Measurements from ENCODE around the gene SPATA16. TPM values are rescaled to one million over a fixed set of nuclear protein-coding genes. Genes with fewer than 3 reads are reported as not detected.

Gene SPATA16
- total and polyA plus RNA-seq, 7 donors, result not detected

DNA sequence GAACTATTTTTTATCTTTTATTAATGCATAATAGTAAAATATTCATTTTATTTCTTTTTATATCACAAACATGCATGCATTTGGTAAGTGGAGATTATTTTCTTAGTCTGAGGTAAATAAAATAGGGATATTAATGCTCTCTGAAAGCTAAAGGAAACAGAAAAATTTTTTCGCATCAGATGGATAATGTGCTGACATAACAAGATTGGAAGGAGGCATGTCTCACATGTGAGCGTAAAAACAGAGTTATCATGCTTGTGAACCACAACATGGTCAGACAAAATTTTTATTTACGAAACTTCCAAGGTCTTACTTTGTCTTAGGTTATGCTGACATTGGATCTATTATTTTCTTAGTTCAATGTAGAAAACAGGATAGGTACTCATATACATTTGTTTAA is 166.1 kb downstream of the SPATA16 start:
- H3K27ac ChIP-seq, result no peak overlapping the region
- DNase-seq, result no peak
- WGBS, 2 donors, result 88 to 93% methylated on average over 3 of the region's 3 CpGs
- H3K4me3 ChIP-seq, result no peak overlapping the region
- TF ChIP-seq POLR2A (IDR thresholded peaks at IDR 0.05), result no peak
- TF ChIP-seq EP300 (IDR thresholded peaks at IDR 0.05), result no peak
- TF ChIP-seq, protein P1, sequence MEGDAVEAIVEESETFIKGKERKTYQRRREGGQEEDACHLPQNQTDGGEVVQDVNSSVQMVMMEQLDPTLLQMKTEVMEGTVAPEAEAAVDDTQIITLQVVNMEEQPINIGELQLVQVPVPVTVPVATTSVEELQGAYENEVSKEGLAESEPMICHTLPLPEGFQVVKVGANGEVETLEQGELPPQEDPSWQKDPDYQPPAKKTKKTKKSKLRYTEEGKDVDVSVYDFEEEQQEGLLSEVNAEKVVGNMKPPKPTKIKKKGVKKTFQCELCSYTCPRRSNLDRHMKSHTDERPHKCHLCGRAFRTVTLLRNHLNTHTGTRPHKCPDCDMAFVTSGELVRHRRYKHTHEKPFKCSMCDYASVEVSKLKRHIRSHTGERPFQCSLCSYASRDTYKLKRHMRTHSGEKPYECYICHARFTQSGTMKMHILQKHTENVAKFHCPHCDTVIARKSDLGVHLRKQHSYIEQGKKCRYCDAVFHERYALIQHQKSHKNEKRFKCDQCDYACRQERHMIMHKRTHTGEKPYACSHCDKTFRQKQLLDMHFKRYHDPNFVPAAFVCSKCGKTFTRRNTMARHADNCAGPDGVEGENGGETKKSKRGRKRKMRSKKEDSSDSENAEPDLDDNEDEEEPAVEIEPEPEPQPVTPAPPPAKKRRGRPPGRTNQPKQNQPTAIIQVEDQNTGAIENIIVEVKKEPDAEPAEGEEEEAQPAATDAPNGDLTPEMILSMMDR (IDR thresholded peaks at IDR 0.05), result no peak
- no peak for TF ChIP-seq POLR2AphosphoS5 (IDR thresholded peaks at IDR 0.05)
- H3K36me3 ChIP-seq, result no peaks in the 10 kb centered on the region
- H3K27me3 ChIP-seq, result no peaks in the 10 kb centered on the region
- no peaks in the 10 kb centered on the region for H3K4me1 ChIP-seq
- no peaks in the 10 kb centered on the region for H3K9me3 ChIP-seq
- intact Hi-C loops (cut with DNase I), result no loop called here

DNA sequence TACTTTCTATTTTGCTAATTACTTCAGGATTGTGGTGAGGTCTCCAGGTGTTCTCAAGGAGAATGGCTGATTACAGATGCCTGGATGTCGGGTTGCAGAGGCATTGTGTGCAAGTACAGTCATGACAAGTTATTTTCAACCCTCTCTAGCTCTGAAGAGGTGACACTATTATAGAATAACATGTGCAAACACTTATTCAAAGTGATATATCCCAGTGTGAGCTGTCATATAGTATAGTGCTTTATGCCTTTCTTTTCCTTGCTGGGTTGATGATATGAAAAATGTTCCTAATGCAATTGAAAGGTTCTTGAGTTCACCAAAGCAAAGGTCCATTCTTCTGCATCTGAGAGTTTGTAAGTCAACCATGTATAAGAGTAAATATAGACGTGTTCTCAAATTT is 167.2 kb downstream of the SPATA16 start:
- no peaks in the 10 kb centered on the region for H3K27me3 ChIP-seq
- H3K9me3 ChIP-seq, result no peaks in the 10 kb centered on the region
- no peak overlapping the region for H3K27ac ChIP-seq
- H3K4me1 ChIP-seq, result no peaks in the 10 kb centered on the region
- intact Hi-C loops (cut with DNase I), result no loop called here
- H3K36me3 ChIP-seq, result no peaks in the 10 kb centered on the region
- no peak overlapping the region for H3K4me3 ChIP-seq
- WGBS, 2 donors, result 49 to 70% methylated on average over 2 of the region's 2 CpGs
- TF ChIP-seq, protein P1 (IDR thresholded peaks at IDR 0.05), result no peak
- TF ChIP-seq POLR2A (IDR thresholded peaks at IDR 0.05), result no peak
- no peak for TF ChIP-seq EP300 (IDR thresholded peaks at IDR 0.05)
- no peak for TF ChIP-seq POLR2AphosphoS5 (IDR thresholded peaks at IDR 0.05)
- DNase-seq, result no peak

DNA sequence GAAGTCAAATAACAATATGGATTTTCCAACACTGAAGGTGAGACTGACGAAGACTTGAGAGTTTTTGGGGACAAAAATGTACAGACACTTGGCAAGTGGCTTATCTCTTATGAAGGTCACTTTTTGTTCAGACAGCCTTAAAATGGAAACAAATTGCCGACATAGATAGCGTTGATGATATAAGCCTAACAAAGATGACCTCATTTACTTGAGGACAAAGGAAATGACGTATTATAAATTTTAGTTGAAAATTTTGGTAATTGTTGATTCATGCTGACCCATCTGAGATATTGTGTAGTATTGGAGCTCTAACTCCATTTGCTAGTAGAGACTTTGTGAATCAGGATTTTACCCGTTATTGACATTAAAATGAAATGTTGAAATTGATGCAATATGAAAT is 168.3 kb downstream of the SPATA16 start:
- no peak for DNase-seq
- H3K36me3 ChIP-seq, result no peaks in the 10 kb centered on the region
- no peak for TF ChIP-seq POLR2AphosphoS5 (IDR thresholded peaks at IDR 0.05)
- no peak for TF ChIP-seq EP300 (IDR thresholded peaks at IDR 0.05)
- no peak for TF ChIP-seq POLR2A (IDR thresholded peaks at IDR 0.05)
- TF ChIP-seq, protein P1 (IDR thresholded peaks at IDR 0.05), result no peak
- H3K27me3 ChIP-seq, result no peaks in the 10 kb centered on the region
- H3K4me3 ChIP-seq, result no peak overlapping the region
- intact Hi-C loops (cut with DNase I), result no loop called here
- H3K9me3 ChIP-seq, result no peaks in the 10 kb centered on the region
- H3K27ac ChIP-seq, result no peak overlapping the region
- 90 to 91% methylated on average over 5 of the region's 5 CpGs for WGBS, 2 donors
- H3K4me1 ChIP-seq, result no peaks in the 10 kb centered on the region

DNA sequence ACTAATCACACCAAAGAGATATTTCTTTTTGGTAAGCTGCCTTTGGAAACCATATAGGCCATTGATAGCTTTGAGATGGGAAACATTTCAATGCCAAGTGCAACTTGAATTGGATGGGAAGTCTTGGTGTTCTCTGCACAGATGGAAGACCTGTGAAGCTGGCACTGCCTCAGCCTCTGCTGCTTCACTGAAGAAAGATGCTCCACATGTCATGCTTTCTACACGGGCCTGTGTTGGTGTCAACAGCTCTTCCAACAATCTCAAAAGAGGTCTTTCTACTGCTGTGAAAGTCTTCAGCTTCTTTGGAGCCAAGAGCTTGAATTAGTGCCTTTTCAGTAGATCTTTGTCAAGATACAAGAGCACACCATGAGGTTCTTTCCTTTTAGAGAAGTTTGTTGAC is 169.0 kb downstream of the SPATA16 start:
- no peak for DNase-seq
- intact Hi-C loops (cut with DNase I), result no loop called here
- H3K4me1 ChIP-seq, result no peaks in the 10 kb centered on the region
- H3K4me3 ChIP-seq, result no peak overlapping the region
- no peaks in the 10 kb centered on the region for H3K27me3 ChIP-seq
- no peaks in the 10 kb centered on the region for H3K9me3 ChIP-seq
- H3K36me3 ChIP-seq, result no peaks in the 10 kb centered on the region
- TF ChIP-seq EP300 (IDR thresholded peaks at IDR 0.05) (no peak), POLR2A (IDR thresholded peaks at IDR 0.05) (no peak), POLR2AphosphoS5 (IDR thresholded peaks at IDR 0.05) (no peak)
- TF ChIP-seq, protein P1 (IDR thresholded peaks at IDR 0.05), result no peak
- no peak overlapping the region for H3K27ac ChIP-seq
- WGBS, 2 donors, result 52 to 80% methylated on average over 1 of the region's 1 CpG

DNA sequence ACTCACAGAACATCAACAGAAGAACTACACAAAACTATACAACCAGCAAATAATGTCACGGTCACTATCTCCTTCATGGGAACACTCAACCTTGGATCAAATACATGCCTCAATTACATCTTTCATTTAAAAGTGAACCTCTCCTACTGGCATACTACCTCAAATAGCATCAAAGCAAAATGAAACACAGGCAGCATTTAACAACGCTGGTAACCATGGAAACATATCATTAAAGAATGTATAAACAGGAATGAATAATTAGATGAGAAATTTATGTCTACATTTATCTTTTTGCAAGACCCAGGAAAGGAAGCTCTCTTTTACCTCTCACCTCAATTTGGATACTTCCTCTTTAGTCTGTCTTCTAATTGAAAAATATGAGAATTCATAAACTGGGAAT is 172.4 kb downstream of the SPATA16 start:
- TF ChIP-seq EP300 (IDR thresholded peaks at IDR 0.05), result no peak
- TF ChIP-seq POLR2A (IDR thresholded peaks at IDR 0.05), result no peak
- TF ChIP-seq, protein P1 (IDR thresholded peaks at IDR 0.05), result no peak
- TF ChIP-seq POLR2AphosphoS5 (IDR thresholded peaks at IDR 0.05), result no peak
- Histone ChIP-seq H3K4me1 (no peaks in the 10 kb centered on the region), H3K27me3 (no peaks in the 10 kb centered on the region), H3K4me3 (no peak overlapping the region), H3K27ac (no peak overlapping the region), H3K9me3 (no peaks in the 10 kb centered on the region), H3K36me3 (no peaks in the 10 kb centered on the region)
- intact Hi-C loops (cut with DNase I), result no loop called here
- no peak for DNase-seq
- 71 to 85% methylated on average over 2 of the region's 2 CpGs for WGBS, 2 donors

Measured in sigmoid colon (tissue), 7 donors.